Measurements from ENCODE around the gene RPTOR. TPM values are rescaled to one million over a fixed set of nuclear protein-coding genes. Genes with fewer than 3 reads are reported as not detected.

RPTOR gene
- total RNA-seq, 1 experiment from 2014 or later: 27.0 TPM

DNA sequence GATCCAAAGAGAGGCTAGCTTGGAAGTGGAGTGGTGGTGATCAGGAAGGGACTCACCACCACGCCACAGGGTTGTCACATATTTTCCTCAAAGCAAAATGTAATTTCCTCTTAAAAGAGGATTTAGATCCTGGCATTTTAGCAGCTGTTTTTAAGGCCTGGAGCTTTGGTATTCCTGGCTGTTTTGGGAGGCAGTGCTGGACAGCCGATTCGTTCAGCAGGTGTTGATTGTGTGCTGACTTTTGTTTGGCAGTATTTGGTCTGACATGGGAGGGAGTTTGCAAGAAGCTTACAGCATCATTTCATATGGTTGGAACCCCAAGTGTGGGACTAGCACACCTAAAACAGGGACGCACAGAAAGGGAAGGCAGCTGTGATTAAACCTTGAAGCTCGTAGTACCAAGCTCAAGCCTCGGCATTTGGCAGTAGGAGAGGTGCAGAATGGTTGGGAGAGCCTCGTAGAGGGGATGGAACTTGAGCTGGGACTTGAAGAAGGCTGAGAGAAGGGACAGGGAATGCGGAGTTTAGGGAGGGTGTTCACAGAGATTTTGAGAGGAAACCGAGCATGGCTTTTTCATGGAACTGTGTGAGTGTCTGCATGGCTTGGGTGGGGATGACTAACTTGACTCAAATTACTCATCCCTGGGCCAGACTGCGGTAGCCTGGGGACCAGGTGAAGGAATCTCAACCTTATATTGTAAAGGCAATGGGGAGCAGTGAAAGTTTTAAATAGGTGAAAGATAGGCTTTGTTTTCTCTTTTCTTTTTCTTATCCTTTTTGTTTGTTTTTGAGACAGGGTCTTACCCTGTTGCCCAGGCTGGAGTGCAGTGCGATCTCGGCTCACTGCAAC lies 52.3 kb downstream of the RPTOR start:
- no peak overlapping the region for H3K27ac ChIP-seq
- 0 out of 2 replicates have a peak, but pooled peaks cover 8% of the 10 kb centered on the region for H3K4me1 ChIP-seq (replicated peaks)
- no peaks in the 10 kb centered on the region for H3K36me3 ChIP-seq
- no peak for DNase-seq (ENCODE audit: low read depth in 1 of 2, low spot score in 2 of 2)
- H3K9me3 ChIP-seq (replicated peaks): no peaks in the 10 kb centered on the region
- H3K27me3 ChIP-seq (replicated peaks): no peaks in the 10 kb centered on the region
- no peak overlapping the region for H3K4me3 ChIP-seq

DNA sequence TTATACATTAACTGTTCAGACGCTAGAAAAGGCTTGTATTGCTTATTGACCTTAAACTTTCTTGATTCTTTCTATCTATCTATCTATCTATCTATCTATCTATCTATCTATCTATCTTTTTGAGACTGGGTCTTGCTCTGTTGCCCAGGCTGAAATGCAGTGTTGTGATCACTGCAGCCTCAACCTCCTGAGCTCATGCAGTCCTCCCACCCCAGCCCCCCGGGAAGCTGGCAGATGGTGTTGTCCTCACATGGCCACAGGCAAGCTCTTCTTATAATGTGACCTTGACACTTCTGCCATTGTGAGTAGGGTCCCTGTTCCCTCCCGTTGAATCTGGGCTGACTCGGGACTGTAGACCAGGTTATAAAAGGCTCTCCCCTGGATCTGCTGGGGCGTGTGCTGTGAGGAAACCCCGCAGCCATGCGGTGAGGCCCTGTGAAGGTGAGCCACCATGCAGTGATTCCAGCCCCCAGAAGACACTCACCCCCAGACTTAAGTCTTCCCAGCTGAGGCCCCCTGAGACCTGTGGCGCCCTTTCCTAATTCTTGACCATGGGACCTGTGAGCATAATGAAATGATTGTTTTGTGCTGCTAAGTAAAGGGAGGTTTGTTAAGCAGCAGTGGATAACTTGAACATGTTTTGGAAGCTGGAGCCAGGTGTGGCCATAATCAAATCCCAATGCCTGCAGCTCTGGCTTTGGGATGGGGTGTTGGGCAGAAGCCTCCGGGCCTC lies 54.3 kb downstream of the RPTOR start:
- no peak overlapping the region for H3K27ac ChIP-seq
- H3K4me3 ChIP-seq: no peak overlapping the region
- no peak for DNase-seq (ENCODE audit: low read depth in 1 of 2, low spot score in 2 of 2)
- no peaks in the 10 kb centered on the region for H3K36me3 ChIP-seq
- no peaks in the 10 kb centered on the region for H3K9me3 ChIP-seq (replicated peaks)
- H3K4me1 ChIP-seq (replicated peaks): 0 out of 2 replicates have a peak, but pooled peaks cover 8% of the 10 kb centered on the region
- H3K27me3 ChIP-seq (replicated peaks): no peaks in the 10 kb centered on the region

DNA sequence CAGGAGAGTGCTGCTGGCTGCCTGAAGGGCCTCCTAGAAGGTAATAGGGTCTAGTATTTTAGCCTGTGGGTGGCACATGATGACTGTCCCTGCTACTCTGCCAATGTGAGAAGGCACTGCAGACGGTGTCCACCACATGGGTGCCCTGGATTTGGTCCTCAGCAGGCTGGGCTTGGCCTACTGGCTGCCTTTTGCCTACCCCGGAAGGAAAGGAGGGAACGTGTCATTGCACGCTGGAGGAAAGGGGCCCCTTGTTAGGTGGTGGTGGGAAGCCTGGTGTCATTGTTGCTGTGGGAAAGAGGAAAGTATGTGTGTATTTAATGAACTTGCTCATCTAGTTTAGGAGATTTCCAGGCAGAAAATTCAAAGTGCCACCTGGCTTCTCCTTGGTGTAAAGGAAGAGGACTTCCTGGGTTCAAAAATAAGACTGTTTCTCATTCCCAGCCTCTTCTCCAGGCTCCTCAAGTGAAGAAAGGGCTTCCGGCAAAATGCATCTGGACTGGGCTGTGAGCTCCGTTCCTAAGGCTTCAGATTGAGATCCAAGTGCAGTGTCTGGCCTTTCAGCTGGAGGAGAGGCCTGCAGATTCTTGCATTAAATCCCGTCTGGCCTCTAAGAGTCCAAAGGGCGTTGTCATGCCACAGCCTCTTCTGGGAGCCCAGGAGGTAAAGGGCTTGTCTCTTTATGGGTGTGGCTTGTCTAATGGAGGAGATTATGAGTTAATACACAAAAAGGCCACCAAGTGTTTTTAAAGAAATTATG lies 55.1 kb downstream of the RPTOR start:
- no peak overlapping the region for H3K27ac ChIP-seq
- 0 out of 2 replicates have a peak, but pooled peaks cover 8% of the 10 kb centered on the region for H3K4me1 ChIP-seq (replicated peaks)
- no peak for DNase-seq (ENCODE audit: low read depth in 1 of 2, low spot score in 2 of 2)
- H3K36me3 ChIP-seq: no peaks in the 10 kb centered on the region
- H3K27me3 ChIP-seq (replicated peaks): no peaks in the 10 kb centered on the region
- H3K9me3 ChIP-seq (replicated peaks): no peaks in the 10 kb centered on the region
- no peak overlapping the region for H3K4me3 ChIP-seq

DNA sequence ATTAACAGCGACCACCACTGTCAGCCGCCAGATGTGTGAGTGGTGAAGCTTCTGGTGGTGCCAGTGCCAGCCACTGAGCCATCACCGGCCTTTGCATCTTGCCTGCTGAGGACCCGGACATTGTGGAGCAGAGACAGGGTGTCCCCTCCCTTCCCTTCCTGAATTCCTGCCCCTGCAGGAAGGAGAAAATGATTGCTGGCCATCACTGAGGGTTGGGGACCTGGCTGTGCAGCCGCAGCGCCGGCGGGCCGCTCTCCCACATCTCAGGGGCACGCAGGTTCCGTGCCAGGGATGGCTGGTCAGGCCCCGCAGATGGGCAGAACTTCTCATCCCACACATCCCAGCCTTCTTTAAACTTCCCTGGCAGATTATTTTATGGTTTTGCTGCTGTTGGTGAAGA lies 56.5 kb downstream of the RPTOR start:
- H3K27ac ChIP-seq: no peak overlapping the region
- no peak for DNase-seq (ENCODE audit: low read depth in 1 of 2, low spot score in 2 of 2)
- H3K27me3 ChIP-seq (replicated peaks): no peaks in the 10 kb centered on the region
- H3K36me3 ChIP-seq: no peaks in the 10 kb centered on the region
- H3K4me1 ChIP-seq (replicated peaks): 0 out of 2 replicates have a peak, but pooled peaks cover 8% of the 10 kb centered on the region
- no peak overlapping the region for H3K4me3 ChIP-seq
- no peaks in the 10 kb centered on the region for H3K9me3 ChIP-seq (replicated peaks)

DNA sequence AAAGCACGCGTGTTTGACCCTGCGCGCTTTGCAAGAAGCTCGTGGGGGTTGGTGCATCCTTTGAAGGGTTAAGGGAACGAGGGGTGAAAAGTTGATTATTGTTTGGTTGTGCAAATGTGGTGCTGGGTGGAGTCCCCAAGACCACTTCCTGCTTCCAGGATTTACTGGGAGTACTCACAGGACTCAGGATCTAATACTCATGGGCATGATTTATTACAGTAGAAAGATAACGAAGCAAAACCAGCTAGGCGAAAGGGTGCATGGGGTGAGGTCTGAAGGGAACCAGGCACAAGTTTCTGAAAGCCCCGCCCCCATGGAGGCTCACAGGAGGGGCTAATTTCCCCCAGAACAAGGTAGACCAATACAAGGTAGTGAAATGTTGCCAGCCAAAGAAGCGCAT lies 58.8 kb downstream of the RPTOR start:
- 0 out of 2 replicates have a peak, but pooled peaks cover 6% of the 10 kb centered on the region for H3K4me1 ChIP-seq (replicated peaks)
- H3K27me3 ChIP-seq (replicated peaks): no peaks in the 10 kb centered on the region
- no peaks in the 10 kb centered on the region for H3K9me3 ChIP-seq (replicated peaks)
- no peak for DNase-seq (ENCODE audit: low read depth in 1 of 2, low spot score in 2 of 2)
- H3K36me3 ChIP-seq: no peaks in the 10 kb centered on the region
- no peak overlapping the region for H3K27ac ChIP-seq
- no peak overlapping the region for H3K4me3 ChIP-seq

DNA sequence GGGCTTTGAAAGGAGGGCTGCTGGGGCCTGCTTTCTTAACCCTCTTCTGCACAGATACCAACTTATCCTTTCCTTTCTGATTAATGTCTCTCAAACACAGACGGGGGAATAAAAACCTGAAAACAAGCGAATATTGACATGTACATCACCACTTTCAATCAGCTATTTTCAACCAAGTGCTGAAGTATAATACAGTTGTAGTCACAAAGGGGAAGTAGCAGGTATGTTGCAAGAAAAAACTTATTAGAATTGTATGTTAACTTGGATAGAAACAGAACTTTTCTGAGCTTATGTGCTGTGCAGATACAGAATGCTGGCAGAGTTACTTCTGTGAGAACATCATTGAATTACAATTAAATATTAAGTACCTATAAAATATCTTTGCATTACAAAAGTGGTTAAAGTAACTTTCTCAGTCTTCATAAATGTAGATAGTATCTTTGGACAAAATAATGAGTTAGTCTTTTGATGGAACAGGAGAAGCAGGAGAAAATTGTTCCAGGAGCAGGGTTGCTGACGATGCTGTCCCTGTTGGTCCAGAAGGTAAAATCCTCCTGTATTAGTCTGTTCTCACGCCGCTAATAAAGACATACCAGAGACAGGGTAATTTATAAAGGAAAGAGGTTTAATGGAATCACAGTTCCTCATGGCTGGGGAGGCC lies 59.5 kb downstream of the RPTOR start:
- Histone ChIP-seq H3K4me3 (no peak overlapping the region), H3K27me3 (replicated peaks) (no peaks in the 10 kb centered on the region), H3K27ac (no peak overlapping the region), H3K4me1 (replicated peaks) (0 out of 2 replicates have a peak, but pooled peaks cover 6% of the 10 kb centered on the region), H3K36me3 (no peaks in the 10 kb centered on the region), H3K9me3 (replicated peaks) (no peaks in the 10 kb centered on the region)
- DNase-seq (ENCODE audit: low read depth in 1 of 2, low spot score in 2 of 2): no peak

DNA sequence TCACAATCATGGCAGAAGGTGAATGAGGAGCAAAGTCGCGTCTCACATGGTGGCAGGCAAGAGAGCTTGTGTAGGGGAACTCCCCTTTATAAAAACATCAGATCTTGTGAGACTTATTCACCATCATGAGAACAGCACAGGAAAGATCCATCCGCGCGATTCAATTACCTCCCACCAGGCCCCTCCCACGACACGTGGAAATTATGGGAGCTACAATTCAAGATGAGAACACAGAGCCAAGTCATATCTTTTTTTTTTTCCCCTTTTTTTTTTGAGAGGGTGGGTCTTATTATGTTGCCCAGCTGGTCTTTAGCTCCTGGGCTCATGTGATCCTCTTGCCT lies 60.0 kb downstream of the RPTOR start:
- no peak overlapping the region for H3K27ac ChIP-seq
- H3K36me3 ChIP-seq: no peaks in the 10 kb centered on the region
- H3K9me3 ChIP-seq (replicated peaks): no peaks in the 10 kb centered on the region
- H3K27me3 ChIP-seq (replicated peaks): no peaks in the 10 kb centered on the region
- no peak overlapping the region for H3K4me3 ChIP-seq
- DNase-seq (ENCODE audit: low read depth in 1 of 2, low spot score in 2 of 2): no peak
- 0 out of 2 replicates have a peak, but pooled peaks cover 4% of the 10 kb centered on the region for H3K4me1 ChIP-seq (replicated peaks)

DNA sequence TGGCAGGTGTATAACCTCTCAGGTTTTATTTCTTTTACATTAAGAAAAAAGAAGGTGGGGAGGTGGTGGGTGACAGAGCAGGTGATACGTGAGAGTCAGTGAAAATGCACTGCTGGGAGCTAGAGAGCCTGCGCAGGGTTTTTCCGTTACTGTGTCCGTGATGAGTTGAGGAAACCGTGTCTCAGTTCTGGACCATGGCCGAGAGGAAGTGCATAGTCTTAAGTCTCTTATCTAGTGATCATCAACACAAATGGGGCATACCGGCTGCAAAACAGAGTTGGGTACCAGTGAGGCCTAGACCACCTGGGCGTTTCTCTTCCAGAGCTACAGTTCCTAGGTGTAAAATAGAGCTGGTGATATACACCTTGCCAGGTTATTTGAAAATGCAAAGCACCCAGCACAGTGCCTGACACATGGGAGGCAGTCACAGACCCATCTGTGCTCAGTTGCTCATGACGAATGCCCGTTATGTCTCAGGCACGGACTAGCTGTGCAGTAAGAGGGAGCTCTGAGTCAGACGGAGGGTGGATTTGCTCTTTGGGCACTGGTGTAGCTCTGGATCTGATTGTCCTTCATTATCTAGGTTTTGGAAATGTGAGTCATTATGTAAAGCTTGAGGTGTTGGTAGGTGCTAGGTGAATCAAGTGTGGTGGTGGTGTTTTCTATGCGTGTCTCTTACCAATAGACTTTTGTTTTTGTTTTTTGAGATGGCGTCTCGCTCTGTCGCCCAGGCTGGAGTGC lies 60.9 kb downstream of the RPTOR start:
- DNase-seq (ENCODE audit: low read depth in 1 of 2, low spot score in 2 of 2): no peak

DNA sequence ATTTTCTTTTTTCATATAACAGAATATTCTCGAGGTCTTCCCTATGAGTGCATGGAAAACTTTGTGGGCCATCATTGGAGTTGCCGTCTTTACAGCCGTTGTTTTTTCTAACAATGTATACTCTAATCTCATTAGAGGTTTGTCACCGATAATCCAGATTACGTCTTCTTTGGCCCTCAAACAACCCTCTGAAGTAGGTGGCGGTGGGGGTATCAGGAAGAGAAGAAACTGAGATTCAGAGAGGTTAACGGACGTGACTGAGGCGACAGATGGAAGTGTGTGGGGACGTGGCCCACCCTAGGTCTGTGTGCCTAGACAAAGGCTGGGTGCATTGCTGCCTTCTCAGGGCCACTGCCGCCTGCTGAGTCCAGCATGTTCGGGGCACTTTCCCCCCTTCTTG lies 63.7 kb downstream of the RPTOR start:
- Histone ChIP-seq H3K4me3 (no peak overlapping the region), H3K9me3 (replicated peaks) (no peaks in the 10 kb centered on the region), H3K36me3 (peaks cover 4% of the 10 kb centered on the region; the same call in 1 of the 2 replicates), H3K27ac (no peak overlapping the region), H3K4me1 (replicated peaks) (no peaks in the 10 kb centered on the region), H3K27me3 (replicated peaks) (no peaks in the 10 kb centered on the region)
- DNase-seq (ENCODE audit: low read depth in 1 of 2, low spot score in 2 of 2): no peak

More for the DNA sequence above, 60.9 kb downstream of the RPTOR start:
- no peak overlapping the region for H3K4me3 ChIP-seq
- no peaks in the 10 kb centered on the region for H3K9me3 ChIP-seq (replicated peaks)
- no peaks in the 10 kb centered on the region for H3K4me1 ChIP-seq (replicated peaks)
- H3K27me3 ChIP-seq (replicated peaks): no peaks in the 10 kb centered on the region
- no peaks in the 10 kb centered on the region for H3K36me3 ChIP-seq
- no peak overlapping the region for H3K27ac ChIP-seq

DNA sequence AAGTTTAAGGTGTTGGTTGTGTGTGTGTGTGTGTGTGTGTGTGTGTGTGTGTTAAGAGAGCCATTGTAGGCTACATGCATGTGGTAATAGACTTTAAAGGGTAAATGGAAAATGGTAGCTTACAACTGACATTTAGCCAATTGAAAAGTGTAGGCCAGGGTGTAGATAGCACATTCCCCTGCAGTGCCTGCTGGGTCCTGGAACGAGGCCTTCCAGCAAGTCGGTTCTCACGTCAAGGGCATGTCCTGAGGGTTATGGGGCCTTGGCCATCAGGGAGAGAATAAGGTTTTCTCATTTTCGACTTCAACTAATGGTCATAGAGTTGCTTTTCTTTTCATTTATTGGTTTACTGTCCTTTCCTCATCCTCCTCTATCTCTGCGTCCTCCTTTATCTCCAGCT lies 65.1 kb downstream of the RPTOR start:
- Histone ChIP-seq H3K4me1 (replicated peaks) (no peaks in the 10 kb centered on the region), H3K4me3 (no peak overlapping the region), H3K27ac (no peak overlapping the region), H3K36me3 (peaks cover 4% of the 10 kb centered on the region; the same call in 1 of the 2 replicates), H3K27me3 (replicated peaks) (no peaks in the 10 kb centered on the region), H3K9me3 (replicated peaks) (no peaks in the 10 kb centered on the region)
- DNase-seq (ENCODE audit: low read depth in 1 of 2, low spot score in 2 of 2): no peak

DNA sequence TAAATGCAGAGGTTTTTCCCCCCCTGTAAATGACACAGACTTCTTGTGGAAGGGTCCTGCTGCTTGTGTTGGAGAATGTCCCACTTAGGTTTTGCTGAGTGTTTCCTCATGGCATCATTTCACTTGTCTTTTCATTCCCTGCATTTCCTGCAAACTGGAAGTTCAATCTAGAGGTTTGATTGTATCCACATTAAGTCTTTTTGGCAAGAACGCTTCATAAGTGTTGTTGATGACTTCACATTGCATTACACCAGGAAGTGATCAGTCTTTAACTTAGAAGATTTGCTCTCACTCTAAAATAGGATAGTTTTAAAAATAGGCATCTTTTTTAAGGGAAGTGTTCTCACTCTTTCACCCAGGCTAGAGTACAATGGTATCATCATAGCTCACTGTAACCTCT lies 67.2 kb downstream of the RPTOR start:
- Histone ChIP-seq H3K27ac (no peak overlapping the region), H3K27me3 (replicated peaks) (no peaks in the 10 kb centered on the region), H3K36me3 (peaks cover 4% of the 10 kb centered on the region; the same call in 1 of the 2 replicates), H3K4me3 (no peak overlapping the region), H3K9me3 (replicated peaks) (no peaks in the 10 kb centered on the region), H3K4me1 (replicated peaks) (no peaks in the 10 kb centered on the region)
- no peak for DNase-seq (ENCODE audit: low read depth in 1 of 2, low spot score in 2 of 2)

DNA sequence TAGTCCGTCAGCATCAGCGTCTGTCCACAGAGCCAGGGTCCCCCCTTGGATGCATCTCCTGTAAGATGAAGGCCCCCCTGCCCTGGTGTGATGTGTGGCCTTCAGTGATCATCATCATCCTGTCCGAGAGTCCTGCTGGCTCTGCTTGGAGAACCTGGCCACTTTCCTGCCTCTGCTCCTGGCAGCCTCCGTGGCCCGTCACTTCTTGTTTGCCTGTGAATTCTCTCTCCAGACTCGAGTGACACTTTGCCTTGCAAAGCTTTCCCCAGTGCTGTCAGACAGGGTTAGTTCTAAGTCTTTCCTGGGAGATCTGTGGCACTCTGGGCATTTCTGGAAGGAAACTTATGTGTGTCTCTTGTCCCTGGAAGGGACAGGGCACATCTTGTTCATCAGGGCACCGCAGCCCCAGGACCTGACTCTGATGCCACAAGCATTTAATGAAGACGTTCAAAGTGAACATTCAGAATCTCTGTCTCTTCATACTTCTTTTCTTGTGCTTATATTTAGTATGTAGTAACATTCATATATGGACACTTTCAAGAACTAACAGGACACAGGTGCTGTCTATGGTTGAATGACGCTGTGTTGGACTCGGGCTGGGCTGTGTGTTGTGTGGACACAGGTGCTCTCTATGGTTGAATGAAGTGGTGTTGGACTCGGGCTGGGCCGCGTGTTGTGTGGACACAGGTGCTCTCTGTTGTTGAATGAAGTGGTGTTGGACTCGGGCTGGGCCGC lies 68.5 kb downstream of the RPTOR start:
- no peak overlapping the region for H3K4me3 ChIP-seq
- DNase-seq (ENCODE audit: low read depth in 1 of 2, low spot score in 2 of 2): no peak
- no peak overlapping the region for H3K27ac ChIP-seq
- no peaks in the 10 kb centered on the region for H3K4me1 ChIP-seq (replicated peaks)
- peaks cover 4% of the 10 kb centered on the region; the same call in 1 of the 2 replicates for H3K36me3 ChIP-seq
- H3K27me3 ChIP-seq (replicated peaks): no peaks in the 10 kb centered on the region
- H3K9me3 ChIP-seq (replicated peaks): 0 out of 2 replicates have a peak, but pooled peaks cover 2% of the 10 kb centered on the region

Measured in SJSA1 (cell line).